Measurements from ENCODE around the gene KRT6A.

GRCh38 chr12:52469853-52470252 is 23.2 kb downstream of the KRT6A start:
- TF ChIP-seq CTCF (IDR thresholded peaks at IDR 0.05; ENCODE audit: low read length), result no peak
- no peak for TF ChIP-seq EZH2 (optimal IDR thresholded peaks at IDR 0.05; ENCODE audit: low read depth, low read length)
- TF ChIP-seq EZH2phosphoT487 (IDR thresholded peaks at IDR 0.05; ENCODE audit: low read length), result no peak

All from MM.1S (cell line).